SJSA1 (cell line): ENCODE data around the gene ZSCAN23. TPM values are rescaled to one million over a fixed set of nuclear protein-coding genes. Genes with fewer than 3 reads are reported as not detected.
A peak's percentile ranks its signal among the peaks of the same experiment; 100 is the strongest.
"Not testable (repeated sequence)": the region's sequence is repeated elsewhere in the genome, so short reads cannot be mapped to it uniquely, and the experiment has no call there.

Experiments used
- DNase-seq, 2 experiments: peaks; one replicate each; pipeline ENCODE4 v3.0.0-alpha.2; 2015 to 2020; ENCODE audit warnings: low spot score in 2 of 2, low read depth in 1 of 2
- H3K27ac ChIP-seq: fragments of 250-450 bp; sonication (Bioruptor Pico); 2 replicates; pipeline ENCODE4 v1.5.1; 2020; ENCODE audit warnings: mild to moderate bottlenecking, moderate library complexity
- H3K27me3 ChIP-seq: fragments of 250-450 bp; sonication (Bioruptor Pico); replicated peaks from 2 replicates; pipeline ENCODE4 v1.5.1; 2020; ENCODE audit warnings: mild to moderate bottlenecking, moderate library complexity
- H3K36me3 ChIP-seq: fragments of 250-450 bp; sonication (Bioruptor Pico); 2 replicates; pipeline ENCODE4 v1.5.1; 2020; ENCODE audit warnings: mild to moderate bottlenecking
- H3K4me1 ChIP-seq: fragments of 250-450 bp; sonication (Bioruptor Pico); replicated peaks from 2 replicates; pipeline ENCODE4 v1.6.1; 2021; ENCODE audit warnings: mild to moderate bottlenecking
- H3K4me3 ChIP-seq: fragments of 250-450 bp; sonication (Bioruptor Pico); 2 replicates; pipeline ENCODE4 v1.5.1; 2020; ENCODE audit warnings: mild to moderate bottlenecking
- H3K9me3 ChIP-seq: fragments of 250-450 bp; sonication (Bioruptor Pico); replicated peaks from 2 replicates; pipeline ENCODE4 v1.5.1; 2020; ENCODE audit warnings: mild to moderate bottlenecking
- total RNA-seq: library from RNA; depleted of rRNA; stranded (reverse); fragments of >200 nt; shearing (Covaris generic); gene quantifications from 2 replicates; pipeline ENCODE4 v1.2.3, GENCODE V29; 2014

Gene ZSCAN23
- total RNA-seq, 1 experiment from 2014 or later, result 2.6 TPM

- Histone ChIP-seq H3K4me3 (no peak overlapping the region), H3K36me3 (no peaks in the 10 kb centered on the region), H3K27me3 (peaks cover 15% of the 10 kb centered on the region; the same call in 1 of the 2 replicates), H3K4me1 (no peaks in the 10 kb centered on the region), H3K9me3 (no peaks in the 10 kb centered on the region), H3K27ac (no peak overlapping the region)
- DNase-seq, result no peak
These were observed 24.8 kb upstream of the ZSCAN23 start for GRCh38 chr6:28468056-28468455.

DNA sequence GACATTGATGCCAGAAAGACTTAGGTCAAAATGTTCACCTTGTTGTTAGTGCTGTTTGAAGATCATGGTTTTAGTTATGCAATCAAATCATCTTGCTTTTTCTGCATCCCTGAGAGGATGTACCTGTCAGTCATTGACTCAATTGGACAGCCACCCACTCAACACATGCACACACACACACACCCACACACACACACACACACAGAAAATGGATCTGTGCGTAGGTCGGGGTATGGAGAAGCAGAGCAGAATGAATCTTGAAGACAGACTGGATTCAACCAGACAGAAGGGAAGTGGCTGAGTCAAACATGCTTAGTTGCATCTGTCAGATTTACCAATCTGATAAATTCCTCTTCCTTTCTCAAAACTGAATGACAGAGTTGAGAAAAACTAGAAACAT, 19.1 kb upstream of the ZSCAN23 start:
- Histone ChIP-seq H3K4me3 (no peak overlapping the region), H3K27me3 (peaks cover 19% of the 10 kb centered on the region), H3K36me3 (no peaks in the 10 kb centered on the region), H3K27ac (no peak overlapping the region), H3K4me1 (no peaks in the 10 kb centered on the region), H3K9me3 (no peaks in the 10 kb centered on the region)
- no peak for DNase-seq

DNA sequence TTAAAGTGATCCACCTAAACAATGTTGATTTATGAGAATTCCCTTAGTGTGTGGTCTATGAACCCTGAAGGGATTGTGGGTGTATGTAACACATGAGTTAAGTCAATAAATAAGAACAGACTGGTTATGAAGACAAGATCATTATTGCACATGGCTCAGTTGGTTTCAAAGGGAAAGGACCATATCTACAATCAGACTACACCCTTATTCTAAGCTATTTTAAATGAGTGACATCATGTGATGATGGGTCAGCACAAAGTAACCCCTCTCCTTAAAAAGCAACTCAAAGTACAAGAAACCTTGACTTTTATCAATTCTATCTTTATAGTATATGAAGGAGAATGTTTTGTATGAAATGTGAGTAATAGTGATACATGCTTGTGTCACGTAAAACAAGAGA, 15.3 kb upstream of the ZSCAN23 start:
- no peak for DNase-seq
- Histone ChIP-seq H3K9me3 (no peaks in the 10 kb centered on the region), H3K27me3 (peaks cover 6% of the 10 kb centered on the region), H3K27ac (no peak overlapping the region), H3K36me3 (no peaks in the 10 kb centered on the region), H3K4me1 (no peaks in the 10 kb centered on the region), H3K4me3 (no peak overlapping the region)

GRCh38 chr6:28449056-28449455, 5.8 kb upstream of the ZSCAN23 start:
- peaks cover 5% of the 10 kb centered on the region for H3K27me3 ChIP-seq
- H3K4me1 ChIP-seq, result no peaks in the 10 kb centered on the region
- H3K9me3 ChIP-seq, result no peaks in the 10 kb centered on the region
- no peak for DNase-seq
- H3K36me3 ChIP-seq, result no peaks in the 10 kb centered on the region
- no peak overlapping the region for H3K27ac ChIP-seq
- H3K4me3 ChIP-seq, result no peak overlapping the region

GRCh38 chr6:28447512-28447906, 4.2 kb upstream of the ZSCAN23 start:
- H3K4me3 ChIP-seq, result peak overlapping the region; percentile 26
- H3K27ac ChIP-seq, H3K4me1 ChIP-seq, DNase-seq, H3K9me3 ChIP-seq, H3K36me3 ChIP-seq, H3K27me3 ChIP-seq: not testable (repeated sequence)

- Histone ChIP-seq H3K27me3 (peaks cover 5% of the 10 kb centered on the region; the same call in 1 of the 2 replicates), H3K4me3 (peak overlapping the region; percentile 26), H3K27ac (no peak overlapping the region), H3K4me1 (0 out of 2 replicates have a peak, but pooled peaks cover 4% of the 10 kb centered on the region), H3K9me3 (no peaks in the 10 kb centered on the region), H3K36me3 (no peaks in the 10 kb centered on the region)
- DNase-seq, result peak in 1 of 2 experiments; percentile 9
These were observed 3.7 kb upstream of the ZSCAN23 start for GRCh38 chr6:28446818-28447511.

- H3K4me3 ChIP-seq, DNase-seq, H3K4me1 ChIP-seq, H3K27ac ChIP-seq, H3K9me3 ChIP-seq, H3K27me3 ChIP-seq, H3K36me3 ChIP-seq: not testable (repeated sequence)
These were observed 1.5 kb upstream of the ZSCAN23 start for GRCh38 chr6:28444759-28445158.

DNA sequence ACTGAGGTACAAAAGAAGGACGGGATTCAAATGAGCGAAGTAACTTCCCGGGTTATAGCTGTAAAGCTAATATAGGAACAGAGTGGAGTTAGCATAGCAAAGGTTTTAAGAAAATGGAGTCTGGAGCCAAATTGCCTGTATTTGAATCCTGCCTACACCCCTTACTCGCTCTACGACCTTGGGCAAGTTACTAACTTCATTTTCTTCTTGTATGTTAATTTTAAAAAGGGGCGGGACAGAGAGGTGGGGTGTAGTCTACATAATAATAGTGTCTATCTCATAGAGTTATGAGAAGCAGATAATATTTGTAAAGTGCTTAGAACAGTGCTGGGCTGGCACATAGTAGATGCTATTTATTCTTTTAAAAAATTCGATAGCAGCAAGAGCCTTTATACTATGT, 705 bp downstream of the ZSCAN23 start:
- no peak for DNase-seq
- peak overlapping the region; percentile 61 for H3K4me3 ChIP-seq
- H3K9me3 ChIP-seq, result no peaks in the 10 kb centered on the region
- H3K36me3 ChIP-seq, result no peaks in the 10 kb centered on the region
- H3K27me3 ChIP-seq, result peaks cover 5% of the 10 kb centered on the region; the same call in 1 of the 2 replicates
- 0 out of 2 replicates have a peak, but pooled peaks cover 4% of the 10 kb centered on the region for H3K4me1 ChIP-seq
- peak overlapping the region; percentile 55 for H3K27ac ChIP-seq

DNA sequence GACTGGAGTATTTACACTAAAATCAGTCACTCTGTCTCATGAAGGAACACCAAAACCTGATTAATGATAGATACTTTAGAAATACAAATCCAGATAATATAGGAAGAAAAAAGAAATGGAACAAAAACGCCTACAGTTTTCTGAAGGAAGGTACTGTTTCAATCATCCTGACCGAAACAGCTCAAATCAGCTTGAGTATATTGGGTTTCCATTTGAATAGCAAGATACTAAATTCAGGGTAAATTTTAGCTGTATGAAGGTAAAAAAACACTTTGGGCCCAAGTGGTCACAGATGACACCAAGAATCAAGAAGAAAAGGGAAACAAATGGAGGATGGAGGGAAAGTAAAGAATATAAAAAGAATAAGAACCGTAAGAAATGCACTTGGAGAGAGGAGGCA, 6.9 kb downstream of the ZSCAN23 start:
- no peaks in the 10 kb centered on the region for H3K27me3 ChIP-seq
- no peak overlapping the region for H3K4me3 ChIP-seq
- no peak for DNase-seq
- no peak overlapping the region for H3K27ac ChIP-seq
- H3K4me1 ChIP-seq, result no peaks in the 10 kb centered on the region
- H3K36me3 ChIP-seq, result peaks cover 2% of the 10 kb centered on the region; the same call in 1 of the 2 replicates
- no peaks in the 10 kb centered on the region for H3K9me3 ChIP-seq

DNA sequence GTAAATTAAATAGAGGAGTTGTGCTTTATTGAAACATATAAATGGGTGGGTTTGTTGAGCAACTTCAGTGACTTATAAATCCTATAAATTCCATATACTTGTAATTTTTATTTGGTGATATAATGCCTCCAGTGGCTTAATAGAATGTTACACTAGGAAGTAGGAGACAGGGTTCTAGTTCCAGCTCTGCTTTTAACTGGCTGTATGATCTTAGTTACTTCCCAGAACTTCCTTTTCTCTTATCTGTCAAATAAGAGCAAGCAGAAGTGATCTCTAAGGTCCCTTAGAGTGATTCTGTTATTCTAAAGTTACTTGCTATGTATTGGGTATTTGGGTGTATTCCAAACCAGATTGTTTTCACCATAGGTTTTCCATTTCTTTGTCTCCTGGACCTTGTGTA, 10.2 kb downstream of the ZSCAN23 start:
- Histone ChIP-seq H3K4me3 (no peak overlapping the region), H3K36me3 (peaks cover 2% of the 10 kb centered on the region; the same call in 1 of the 2 replicates), H3K4me1 (no peaks in the 10 kb centered on the region), H3K9me3 (no peaks in the 10 kb centered on the region), H3K27me3 (no peaks in the 10 kb centered on the region), H3K27ac (no peak overlapping the region)
- no peak for DNase-seq

GRCh38 chr6:28429781-28430180, 13.5 kb downstream of the ZSCAN23 start:
- Histone ChIP-seq H3K27ac (no peak overlapping the region), H3K9me3 (no peaks in the 10 kb centered on the region; the same call in 1 of the 2 replicates), H3K36me3 (peaks cover 2% of the 10 kb centered on the region; the same call in 1 of the 2 replicates), H3K4me1 (no peaks in the 10 kb centered on the region), H3K27me3 (no peaks in the 10 kb centered on the region), H3K4me3 (no peak overlapping the region)
- no peak for DNase-seq

DNA sequence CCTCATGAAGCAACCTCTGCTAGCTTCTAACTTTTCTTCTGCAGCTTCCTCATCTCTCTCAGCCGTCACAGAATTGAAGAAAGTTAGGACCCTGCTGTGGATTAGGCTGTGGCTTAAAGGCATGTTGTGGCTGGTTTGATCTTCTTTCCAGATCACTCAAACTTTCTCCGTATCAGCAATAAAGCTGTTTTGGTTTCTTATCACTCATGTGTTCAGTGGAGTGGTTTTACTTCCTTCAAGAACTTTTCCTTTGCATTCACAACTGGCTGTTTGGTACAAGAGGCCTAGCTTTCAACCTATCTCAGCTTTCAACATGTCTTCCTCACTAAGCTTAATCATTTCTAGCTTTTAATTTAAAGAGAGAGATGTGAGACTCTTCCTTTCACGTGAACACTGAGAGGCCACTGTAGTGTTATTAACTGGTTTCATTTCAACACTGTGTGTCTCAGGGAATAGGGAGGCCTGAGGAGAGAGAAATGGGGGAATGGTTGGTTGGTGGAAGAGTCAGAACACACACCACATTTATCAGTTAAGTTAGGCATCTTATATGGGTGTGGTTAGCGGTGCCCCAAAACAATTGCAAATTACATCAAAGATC, 17.2 kb downstream of the ZSCAN23 start:
- Histone ChIP-seq H3K4me1 (no peaks in the 10 kb centered on the region), H3K4me3 (no peak overlapping the region), H3K36me3 (no peaks in the 10 kb centered on the region; the same call in 1 of the 2 replicates), H3K27me3 (no peaks in the 10 kb centered on the region), H3K9me3 (no peaks in the 10 kb centered on the region; the same call in 1 of the 2 replicates), H3K27ac (no peak overlapping the region)
- DNase-seq, result no peak

DNA sequence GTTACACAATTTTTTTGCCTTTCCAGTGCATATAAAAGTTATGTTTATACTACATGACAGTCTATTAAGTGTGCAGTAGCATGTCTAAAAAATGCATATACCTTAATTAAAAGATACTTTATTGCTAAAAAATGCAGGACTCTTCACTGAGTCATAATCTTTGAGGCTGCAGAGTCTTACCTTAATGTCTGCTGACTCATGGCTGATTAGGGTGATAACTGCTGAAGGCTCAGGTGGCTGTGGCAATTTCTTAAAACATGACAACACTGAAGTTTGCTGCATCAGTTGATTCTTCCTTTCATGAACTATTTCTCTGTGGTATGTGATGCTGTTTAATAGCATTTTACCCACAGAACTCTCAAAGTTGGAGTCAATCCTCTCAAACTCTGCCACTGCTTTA, 19.1 kb downstream of the ZSCAN23 start:
- no peaks in the 10 kb centered on the region; the same call in 1 of the 2 replicates for H3K9me3 ChIP-seq
- H3K4me1 ChIP-seq, result no peaks in the 10 kb centered on the region
- H3K4me3 ChIP-seq, result no peak overlapping the region
- H3K27ac ChIP-seq, result no peak overlapping the region
- no peak for DNase-seq
- no peaks in the 10 kb centered on the region for H3K27me3 ChIP-seq
- no peaks in the 10 kb centered on the region; the same call in 1 of the 2 replicates for H3K36me3 ChIP-seq

- Histone ChIP-seq H3K36me3 (no peaks in the 10 kb centered on the region; the same call in 1 of the 2 replicates), H3K4me3 (no peak overlapping the region), H3K9me3 (no peaks in the 10 kb centered on the region; the same call in 1 of the 2 replicates), H3K27me3 (no peaks in the 10 kb centered on the region), H3K4me1 (no peaks in the 10 kb centered on the region), H3K27ac (no peak overlapping the region)
- no peak for DNase-seq
These were observed 19.7 kb downstream of the ZSCAN23 start for GRCh38 chr6:28423546-28423945.
